ENCODE data around the gene GPR45.
"Not testable (repeated sequence)": the region's sequence is repeated elsewhere in the genome, so short reads cannot be mapped to it uniquely, and the experiment has no call there.

The GPR45 gene

GRCh38 chr2:105243961-105244360 is 2.4 kb downstream of the GPR45 start:
- H3K27ac ChIP-seq = no peak overlapping the region
- H3K4me3 ChIP-seq = no peak overlapping the region
- DNase-seq (ENCODE audit: low spot score) = no peak
- no peak for TF ChIP-seq CTCF (IDR thresholded peaks at IDR 0.05)

- Histone ChIP-seq H3K4me3 (no peak overlapping the region), H3K27ac (no peak overlapping the region)
- no peak for DNase-seq (ENCODE audit: low spot score)
- TF ChIP-seq CTCF (IDR thresholded peaks at IDR 0.05) = no peak
Measured at GRCh38 chr2:105244451-105244850, 2.9 kb downstream of the GPR45 start.

GRCh38 chr2:105248316-105249070 is 7.0 kb downstream of the GPR45 start:
- H3K4me3 ChIP-seq = no peak overlapping the region
- TF ChIP-seq CTCF (IDR thresholded peaks at IDR 0.05) = no peak
- DNase-seq (ENCODE audit: low spot score) = no peak
- H3K27ac ChIP-seq = no peak overlapping the region

GRCh38 chr2:105249181-105249580 is 7.6 kb downstream of the GPR45 start:
- no peak for TF ChIP-seq CTCF (IDR thresholded peaks at IDR 0.05)
- H3K27ac ChIP-seq = no peak overlapping the region
- no peak for DNase-seq (ENCODE audit: low spot score)
- H3K4me3 ChIP-seq = no peak overlapping the region

GRCh38 chr2:105249891-105250290 is 8.3 kb downstream of the GPR45 start:
- no peak for DNase-seq (ENCODE audit: low spot score)
- H3K27ac ChIP-seq = no peak overlapping the region
- H3K4me3 ChIP-seq = no peak overlapping the region
- no peak for TF ChIP-seq CTCF (IDR thresholded peaks at IDR 0.05)

- DNase-seq (ENCODE audit: low spot score); H3K4me3 ChIP-seq; H3K27ac ChIP-seq: not testable (repeated sequence)
Measured at GRCh38 chr2:105251016-105251648, 9.6 kb downstream of the GPR45 start.

- no peak overlapping the region for H3K27ac ChIP-seq
- DNase-seq (ENCODE audit: low spot score) = no peak
- no peak for TF ChIP-seq CTCF (IDR thresholded peaks at IDR 0.05)
- H3K4me3 ChIP-seq = no peak overlapping the region
Measured at GRCh38 chr2:105252271-105252670, 10.7 kb downstream of the GPR45 start.
